H9 (cell line): Measurements from ENCODE around the gene UST. TPM values are rescaled to one million over a fixed set of nuclear protein-coding genes. Genes with fewer than 3 reads are reported as not detected.

Experiments
- DNase-seq: peaks from one replicate; pipeline ENCODE4 v3.0.0-alpha.2; 2017
- H2AFZ ChIP-seq: one replicate; pipeline ENCODE4 v1.6.1; 2013; ENCODE audit warnings: mild to moderate bottlenecking, low read length, control low read depth, moderate library complexity
- H2AK5ac ChIP-seq: 2 replicates; pipeline ENCODE4 v1.6.1; 2013; ENCODE audit warnings: low read length, control low read depth, mixed read lengths; ENCODE audit not compliant: insufficient read length
- H2BK120ac ChIP-seq: one replicate; pipeline ENCODE4 v1.6.1; 2013; ENCODE audit warnings: low read depth, mild to moderate bottlenecking, low read length, control low read depth, inconsistent platforms; ENCODE audit not compliant: poor library complexity, severe bottlenecking
- H2BK12ac ChIP-seq: 2 replicates; pipeline ENCODE4 v1.6.1; 2013; ENCODE audit warnings: low read length, control low read depth, mixed read lengths, low read depth; ENCODE audit not compliant: insufficient read length
- H2BK15ac ChIP-seq: 2 replicates; pipeline ENCODE4 v1.6.1; 2013; ENCODE audit warnings: low read depth, low read length, control low read depth
- H2BK20ac ChIP-seq: one replicate; pipeline ENCODE4 v1.6.1; 2013; ENCODE audit warnings: low read depth, mild to moderate bottlenecking, low read length, control low read depth, inconsistent platforms; ENCODE audit not compliant: poor library complexity, severe bottlenecking
- H2BK5ac ChIP-seq: 2 replicates; pipeline ENCODE4 v1.6.1; 2013; ENCODE audit warnings: low read length, control low read depth, mixed read lengths; ENCODE audit not compliant: insufficient read length
- H3K14ac ChIP-seq: 2 replicates; pipeline ENCODE4 v1.6.1; 2013; ENCODE audit warnings: low read length, control low read depth; ENCODE audit not compliant: insufficient read depth
- H3K18ac ChIP-seq: 2 replicates; pipeline ENCODE4 v1.6.1; 2013; ENCODE audit warnings: low read depth, mild to moderate bottlenecking, mixed read lengths, low read length, control low read depth; ENCODE audit not compliant: insufficient read length
- H3K23ac ChIP-seq: 2 replicates; pipeline ENCODE4 v1.6.1; 2013; ENCODE audit warnings: low read length, control low read depth, mixed read lengths, low read depth; ENCODE audit not compliant: insufficient read length
- H3K23me2 ChIP-seq: 2 replicates; pipeline ENCODE4 v1.6.1; 2013; ENCODE audit warnings: low read depth, mild to moderate bottlenecking, mixed read lengths, low read length, control low read depth; ENCODE audit not compliant: insufficient read length, poor library complexity, severe bottlenecking
- H3K27ac ChIP-seq: 2 replicates; pipeline ENCODE4 v1.5.1; 2013; ENCODE audit warnings: low read length, control low read depth, mixed read lengths, low read depth; ENCODE audit not compliant: insufficient read length
- H3K27me3 ChIP-seq: 2 replicates; pipeline ENCODE4 v1.6.1; 2013; ENCODE audit warnings: low read length, control low read depth, inconsistent platforms; ENCODE audit not compliant: insufficient read depth
- H3K4ac ChIP-seq: 2 replicates; pipeline ENCODE4 v1.6.1; 2013; ENCODE audit warnings: low read depth, mild to moderate bottlenecking, control low read depth, inconsistent platforms, low read length, moderate library complexity
- H3K4me1 ChIP-seq: 2 replicates; pipeline ENCODE4 v1.6.1; 2013; ENCODE audit warnings: low read length, control low read depth, inconsistent platforms; ENCODE audit not compliant: insufficient read depth
- H3K4me2 ChIP-seq: 2 replicates; pipeline ENCODE4 v1.6.1; 2013; ENCODE audit warnings: low read length, control low read depth, mixed read lengths; ENCODE audit not compliant: insufficient read length, insufficient read depth
- H3K56ac ChIP-seq: 2 replicates; pipeline ENCODE4 v1.6.1; 2013; ENCODE audit warnings: low read depth, mild to moderate bottlenecking, mixed read lengths, low read length, control low read depth; ENCODE audit not compliant: insufficient read length
- H3K79me1 ChIP-seq: 2 replicates; pipeline ENCODE4 v1.6.1; 2013; ENCODE audit warnings: low read depth, mild to moderate bottlenecking, moderate library complexity, low read length, control low read depth, inconsistent platforms; ENCODE audit not compliant: insufficient read depth, poor library complexity, severe bottlenecking
- H3K79me2 ChIP-seq: 2 replicates; pipeline ENCODE4 v1.6.1; 2013; ENCODE audit warnings: low read length, control low read depth, inconsistent platforms; ENCODE audit not compliant: insufficient read depth
- H3K9ac ChIP-seq: 2 replicates; pipeline ENCODE4 v1.6.1; 2013; ENCODE audit warnings: low read length, control low read depth, mixed read lengths; ENCODE audit not compliant: insufficient read length; ENCODE audit errors: extremely low read depth
- H3K9me3 ChIP-seq: one replicate; pipeline ENCODE4 v1.6.1; 2013; ENCODE audit warnings: low read depth, low read length, inconsistent platforms; ENCODE audit not compliant: control insufficient read depth
- H3T11ph ChIP-seq: one replicate; pipeline ENCODE4 v1.6.1; 2013; ENCODE audit warnings: mild to moderate bottlenecking, low read length, control low read depth, inconsistent platforms
- H4K20me1 ChIP-seq: one replicate; pipeline ENCODE4 v1.6.1; 2013; ENCODE audit not compliant: control insufficient read depth, insufficient read length, insufficient read depth
- H4K5ac ChIP-seq: 2 replicates; pipeline ENCODE4 v1.6.1; 2013; ENCODE audit warnings: low read depth, mild to moderate bottlenecking, mixed read lengths, low read length, control low read depth; ENCODE audit not compliant: insufficient read length
- H4K8ac ChIP-seq: replicated peaks from 2 replicates; pipeline ENCODE4 v1.6.1; 2013; ENCODE audit warnings: low read length, control low read depth, mixed read lengths, low read depth; ENCODE audit not compliant: insufficient read length
- H4K91ac ChIP-seq: 2 replicates; pipeline ENCODE4 v1.6.1; 2013; ENCODE audit warnings: low read depth, mild to moderate bottlenecking, moderate library complexity, mixed read lengths, low read length, control low read depth; ENCODE audit not compliant: insufficient read length
- H3K27ac Mint-ChIP-seq, 3 experiments: 2 replicates in 2 of 3; 3 replicates in 1 of 3; pipeline ENCODE4 v1.8.0; 2020 to 2021; ENCODE audit warnings: mixed read lengths in 3 of 3, mild to moderate bottlenecking in 1 of 3, moderate library complexity in 1 of 3
- H3K27me3 Mint-ChIP-seq: 2 replicates; pipeline ENCODE4 v1.8.0; 2021; ENCODE audit warnings: low read depth, mild to moderate bottlenecking, moderate library complexity, mixed read lengths
- H3K36me3 Mint-ChIP-seq, 3 experiments: 2 replicates in 2 of 3; 3 replicates in 1 of 3; pipeline ENCODE4 v1.8.0; 2020 to 2021; ENCODE audit warnings: low read depth in 3 of 3, mixed read lengths in 3 of 3; ENCODE audit not compliant: insufficient read depth in 1 of 3
- H3K4me1 Mint-ChIP-seq, 2 experiments: 2 replicates each; pipeline ENCODE4 v1.8.0; 2020; ENCODE audit warnings: mixed read lengths in 2 of 2
- H3K4me3 Mint-ChIP-seq, 2 experiments: 2 replicates in 1 of 2; 3 replicates in 1 of 2; pipeline ENCODE4 v1.8.0; 2020 to 2021; ENCODE audit warnings: mild to moderate bottlenecking in 2 of 2, mixed read lengths in 2 of 2, moderate library complexity in 1 of 2
- H3K9me3 Mint-ChIP-seq, 2 experiments: 2 replicates in 1 of 2; 3 replicates in 1 of 2; pipeline ENCODE4 v1.8.0; 2020; ENCODE audit warnings: mild to moderate bottlenecking in 2 of 2, mixed read lengths in 2 of 2, moderate library complexity in 1 of 2
- CTCF ChIP-seq: fragments of 200-600 bp; sonication (generic); conservative IDR thresholded peaks from 3 replicates; pipeline ENCODE4 v1.8.0; 2021; ENCODE audit warnings: antibody characterized with exemption, mild to moderate bottlenecking
- WGBS: extraction: QIAGEN DNeasy Blood & Tissue Kit; methylation state at CpG from one replicate; pipeline ENCODE4 v1.1.7; 2013; ENCODE audit warnings: missing lambda C conversion rate, low lambda C conversion rate, mixed read lengths; ENCODE audit not compliant: insufficient read length; ENCODE audit errors: extremely low coverage; 5-methylcytosine and 5-hydroxymethylcytosine counted together
- total RNA-seq: library from RNA; stranded (reverse); gene quantifications from 2 replicates; pipeline ENCODE4 v1.2.1, GENCODE V29; 2021

The UST gene
- total RNA-seq, 1 experiment from 2014 or later, result 14.4 TPM

GRCh38 chr6:148890096-148890495 is 143.3 kb downstream of the UST start:
- H3K4me3 Mint-ChIP-seq, result no peak overlapping the region

More at GRCh38 chr6:148890096-148890495, 143.3 kb downstream of the UST start:
- Histone ChIP-seq H3K9ac (no peak overlapping the region), H3K79me2 (no peaks in the 10 kb centered on the region), H3K27ac (no peak overlapping the region), H3K4me1 (peaks cover 4% of the 10 kb centered on the region; the same call in 1 of the 2 replicates), H3K79me1 (peaks cover 2% of the 10 kb centered on the region), H3K18ac (no peak overlapping the region), H3K56ac (no peak overlapping the region), H2BK15ac (no peak overlapping the region), H3K23ac (no peak overlapping the region), H3K4me2 (no peak overlapping the region), H4K8ac (no peak overlapping the region), H4K20me1 (no peaks in the 10 kb centered on the region), H2BK5ac (no peak overlapping the region), H3K14ac (no peak overlapping the region), H3T11ph (no peak overlapping the region), H3K27me3 (no peaks in the 10 kb centered on the region), H2AK5ac (no peak overlapping the region), H3K23me2 (no peaks in the 10 kb centered on the region), H2BK120ac (no peak overlapping the region), H4K91ac (no peak overlapping the region), H4K5ac (no peak overlapping the region), H2BK20ac (no peak overlapping the region), H3K9me3 (no peaks in the 10 kb centered on the region), H2AFZ (no peak overlapping the region), H2BK12ac (no peak overlapping the region), H3K4ac (no peak overlapping the region)
- H3K36me3 Mint-ChIP-seq, result peaks cover 12 to 23% (median 16%) of the 10 kb centered on the region in 3 experiments; a peak in 6 of 7 replicates
- peaks cover 0 to 12% of the 10 kb centered on the region in 2 experiments; a peak in 2 of 4 replicates for H3K4me1 Mint-ChIP-seq
- DNase-seq, result no peak
- H3K9me3 Mint-ChIP-seq, result no peaks in the 10 kb centered on the region
- TF ChIP-seq CTCF, result no peak
- H3K27ac Mint-ChIP-seq, result peak overlapping the region in 1 of 3 experiments; percentile 59; a peak in 2 of 7 replicates
- no peaks in the 10 kb centered on the region for H3K27me3 Mint-ChIP-seq
- WGBS, result no CpG with 5 or more reads among the region's 3 CpGs
